ENCODE results near the gene LMF2. TPM values are rescaled to one million over a fixed set of nuclear protein-coding genes. Genes with fewer than 3 reads are reported as not detected.

The LMF2 gene
- polyA plus RNA-seq, 1 of the 3 experiments (the other 2 are of a cell fraction) = 34.3 TPM

DNA sequence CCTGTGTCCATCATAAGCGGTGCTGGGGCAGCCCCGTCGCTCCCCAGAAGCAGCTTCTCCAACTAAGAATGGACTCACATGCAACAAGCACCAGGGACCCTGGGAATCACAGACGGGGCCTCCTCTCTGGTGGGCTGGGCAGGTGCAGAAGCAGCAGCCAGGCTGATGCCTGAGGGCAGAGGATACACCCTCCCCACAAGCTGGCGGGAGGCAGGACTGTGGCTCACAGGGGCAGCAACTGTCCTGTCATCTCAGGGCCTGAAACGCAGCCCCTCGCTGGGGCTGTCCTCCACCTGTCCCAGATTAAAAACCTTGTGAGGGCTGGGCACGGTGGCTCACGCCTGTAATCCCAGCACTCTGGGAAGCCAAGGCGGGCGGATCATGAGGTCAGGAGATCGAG, 29.6 kb downstream of the LMF2 start (continued):
- no peak for TF ChIP-seq MXI1 (IDR thresholded peaks at IDR 0.05; ENCODE audit: low read depth, low read length)

DNA sequence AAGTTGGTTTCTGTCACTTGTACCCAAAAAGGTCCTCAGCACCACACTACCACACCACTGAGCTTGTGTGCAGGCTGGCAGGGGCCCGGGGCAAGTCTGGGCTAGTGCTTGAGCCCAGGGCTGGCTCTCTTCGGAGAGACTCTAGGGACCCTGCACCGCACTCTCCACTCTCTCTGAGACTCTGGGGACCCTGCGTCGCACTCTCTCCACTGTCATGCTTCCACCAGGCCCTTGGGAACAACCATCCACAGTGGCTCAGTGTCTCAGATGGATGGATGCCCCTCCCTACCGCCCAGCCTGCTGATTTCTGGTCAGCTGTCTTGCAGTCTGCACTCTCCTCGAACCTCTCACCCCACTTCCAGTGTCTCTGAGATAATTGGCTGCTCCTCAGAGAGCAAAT, 30.6 kb downstream of the LMF2 start:
- H3F3A ChIP-seq (replicated peaks; ENCODE audit: insufficient read depth) = no peaks in the 10 kb centered on the region
- CTCF ChIA-PET = interaction anchor here (1.8 to 5.1 kb wide), 2 partner anchors 21 to 49 kb away, joined by 4 to 24 read pairs; partner anchors contain the start of gene SCO2
- WGBS (ENCODE audit: low lambda C conversion rate) = 95% methylated on average over 4 of the region's 7 CpGs

DNA sequence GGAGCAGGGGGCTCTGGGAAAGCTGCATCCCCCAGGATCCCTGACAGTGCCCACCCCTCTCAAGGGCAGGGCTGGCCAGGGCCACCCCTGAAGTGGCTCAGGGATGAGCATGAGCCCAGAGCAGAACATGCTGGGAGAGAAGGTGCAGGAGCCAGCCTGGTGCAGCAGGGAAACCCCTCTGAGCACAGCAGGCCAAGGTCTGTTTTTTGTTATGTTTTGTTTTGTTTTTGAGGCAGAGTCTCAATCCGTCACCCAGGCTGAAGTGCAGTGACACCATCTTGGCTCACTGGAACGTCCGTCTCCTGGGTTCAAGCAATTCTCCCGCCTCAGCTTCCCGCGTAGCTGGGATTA, 31.9 kb downstream of the LMF2 start:
- ChIA-PET POLR2A (no interaction called here), CTCF (interaction anchor here (0.6 to 5.1 kb wide), 4 partner anchors 10 to 48 kb away, joined by 3 to 24 read pairs (median 3); no protein-coding TSS in a partner anchor)
- Histone ChIP-seq H3K4me3 (ENCODE audit: low read depth in 2 of 2, low read length in 1 of 2) (peak overlapping the region; percentile 62 to 77; a peak in 2 of 4 replicates), H3K27me3 (ENCODE audit: insufficient read depth) (peaks cover 5% of the 10 kb centered on the region; the same call in 1 of the 2 replicates), H3K4me1 (ENCODE audit: control insufficient read depth in 1 of 2, insufficient read depth in 2 of 2, low read depth in 1 of 2, low read length in 1 of 2) (peaks cover 0 to 39% of the 10 kb centered on the region in 2 experiments; a peak in 2 of 4 replicates), H3K27ac (ENCODE audit: low read depth in 2 of 2, low read length in 1 of 2) (no peak overlapping the region), H3K9ac (0 out of 2 replicates have a peak overlapping the region, but pooled peaks have one; percentile 76), H2AFZ (ENCODE audit: low read depth) (peak overlapping the region; percentile 92; the same call in 1 of the 2 replicates), H3K4me2 (peak overlapping the region; percentile 90), H3K79me2 (ENCODE audit: insufficient read depth) (peaks cover 37% of the 10 kb centered on the region), H3K9me2 (no peaks in the 10 kb centered on the region), H3K36me3 (replicated peaks in 1 of 2; ENCODE audit: control insufficient read depth in 1 of 2, insufficient read depth in 2 of 2, low read length in 1 of 2) (peaks cover 0 to 2% of the 10 kb centered on the region in 2 experiments), H4K20me1 (ENCODE audit: insufficient read depth) (peaks cover 36% of the 10 kb centered on the region), H3K9me3 (no peaks in the 10 kb centered on the region), H3F3A (replicated peaks; ENCODE audit: insufficient read depth) (no peaks in the 10 kb centered on the region)
- DNase-seq = no peak
- WGBS (ENCODE audit: low lambda C conversion rate) = 97% methylated on average over 6 of the region's 6 CpGs
- TF ChIP-seq TEAD4 (IDR thresholded peaks at IDR 0.05; ENCODE audit: borderline replicate concordance, insufficient read depth) = no peak
- TF ChIP-seq EZH2phosphoT487 (IDR thresholded peaks at IDR 0.05; ENCODE audit: borderline replicate concordance, low read depth) = no peak
- TF ChIP-seq, protein P1, sequence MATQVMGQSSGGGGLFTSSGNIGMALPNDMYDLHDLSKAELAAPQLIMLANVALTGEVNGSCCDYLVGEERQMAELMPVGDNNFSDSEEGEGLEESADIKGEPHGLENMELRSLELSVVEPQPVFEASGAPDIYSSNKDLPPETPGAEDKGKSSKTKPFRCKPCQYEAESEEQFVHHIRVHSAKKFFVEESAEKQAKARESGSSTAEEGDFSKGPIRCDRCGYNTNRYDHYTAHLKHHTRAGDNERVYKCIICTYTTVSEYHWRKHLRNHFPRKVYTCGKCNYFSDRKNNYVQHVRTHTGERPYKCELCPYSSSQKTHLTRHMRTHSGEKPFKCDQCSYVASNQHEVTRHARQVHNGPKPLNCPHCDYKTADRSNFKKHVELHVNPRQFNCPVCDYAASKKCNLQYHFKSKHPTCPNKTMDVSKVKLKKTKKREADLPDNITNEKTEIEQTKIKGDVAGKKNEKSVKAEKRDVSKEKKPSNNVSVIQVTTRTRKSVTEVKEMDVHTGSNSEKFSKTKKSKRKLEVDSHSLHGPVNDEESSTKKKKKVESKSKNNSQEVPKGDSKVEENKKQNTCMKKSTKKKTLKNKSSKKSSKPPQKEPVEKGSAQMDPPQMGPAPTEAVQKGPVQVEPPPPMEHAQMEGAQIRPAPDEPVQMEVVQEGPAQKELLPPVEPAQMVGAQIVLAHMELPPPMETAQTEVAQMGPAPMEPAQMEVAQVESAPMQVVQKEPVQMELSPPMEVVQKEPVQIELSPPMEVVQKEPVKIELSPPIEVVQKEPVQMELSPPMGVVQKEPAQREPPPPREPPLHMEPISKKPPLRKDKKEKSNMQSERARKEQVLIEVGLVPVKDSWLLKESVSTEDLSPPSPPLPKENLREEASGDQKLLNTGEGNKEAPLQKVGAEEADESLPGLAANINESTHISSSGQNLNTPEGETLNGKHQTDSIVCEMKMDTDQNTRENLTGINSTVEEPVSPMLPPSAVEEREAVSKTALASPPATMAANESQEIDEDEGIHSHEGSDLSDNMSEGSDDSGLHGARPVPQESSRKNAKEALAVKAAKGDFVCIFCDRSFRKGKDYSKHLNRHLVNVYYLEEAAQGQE (IDR thresholded peaks at IDR 0.05; ENCODE audit: low read depth, low read length) = no peak

More for the DNA sequence above, 30.6 kb downstream of the LMF2 start:
- no peak overlapping the region for H3K27ac ChIP-seq (ENCODE audit: low read depth in 2 of 2, low read length in 1 of 2)
- peaks cover 25% of the 10 kb centered on the region for H3K79me2 ChIP-seq (ENCODE audit: insufficient read depth)
- no peaks in the 10 kb centered on the region for H3K9me3 ChIP-seq
- H3K36me3 ChIP-seq (replicated peaks in 1 of 2; ENCODE audit: control insufficient read depth in 1 of 2, insufficient read depth in 2 of 2, low read length in 1 of 2) = peaks cover 0 to 2% of the 10 kb centered on the region in 2 experiments
- H4K20me1 ChIP-seq (ENCODE audit: insufficient read depth) = peaks cover 24% of the 10 kb centered on the region
- TF ChIP-seq ELF1 (IDR thresholded peaks at IDR 0.05) (no peak), FOXM1 (IDR thresholded peaks at IDR 0.05; ENCODE audit: low read depth) (no peak)
- H3K4me2 ChIP-seq = no peak overlapping the region
- no peak overlapping the region for H2AFZ ChIP-seq (ENCODE audit: low read depth)
- H3K4me3 ChIP-seq (ENCODE audit: low read depth in 2 of 2, low read length in 1 of 2) = no peak overlapping the region
- POLR2A ChIA-PET = no interaction called here
- peaks cover 0 to 26% of the 10 kb centered on the region in 2 experiments; a peak in 2 of 4 replicates for H3K4me1 ChIP-seq (ENCODE audit: control insufficient read depth in 1 of 2, insufficient read depth in 2 of 2, low read depth in 1 of 2, low read length in 1 of 2)
- no peak for DNase-seq
- H3K9ac ChIP-seq = no peak overlapping the region
- H3K27me3 ChIP-seq (ENCODE audit: insufficient read depth) = peaks cover 10% of the 10 kb centered on the region; the same call in 1 of the 2 replicates
- no peaks in the 10 kb centered on the region for H3K9me2 ChIP-seq
